NB4 (cell line): ENCODE results near the gene MTMR3.

Source experiments
- DNase-seq: peaks from one replicate; pipeline ENCODE4 v3.0.0; 2010; ENCODE audit warnings: low read depth
- H3K4me3 ChIP-seq: one replicate; pipeline ENCODE4 v1.5.1; 2011; ENCODE audit warnings: mild to moderate bottlenecking, low read depth, low read length, moderate library complexity
- CTCF ChIP-seq: IDR thresholded peaks from one replicate; pipeline ENCODE4 v1.5.1; 2012; ENCODE audit warnings: low read depth, low read length
- MYC ChIP-seq: IDR thresholded peaks from 2 replicates; pipeline ENCODE4 v1.6.1; 2011; ENCODE audit warnings: low read depth, low read length
- POLR2A ChIP-seq: IDR thresholded peaks from 2 replicates; pipeline ENCODE4 v1.6.1; 2011; ENCODE audit warnings: mild to moderate bottlenecking; ENCODE audit not compliant: insufficient read length; ENCODE audit errors: extremely low read depth
- TF ChIP-seq, protein P1 (sequence below): IDR thresholded peaks from 2 replicates; pipeline ENCODE4 v1.6.1; 2011; ENCODE audit warnings: low read depth, low read length

Gene MTMR3

DNA sequence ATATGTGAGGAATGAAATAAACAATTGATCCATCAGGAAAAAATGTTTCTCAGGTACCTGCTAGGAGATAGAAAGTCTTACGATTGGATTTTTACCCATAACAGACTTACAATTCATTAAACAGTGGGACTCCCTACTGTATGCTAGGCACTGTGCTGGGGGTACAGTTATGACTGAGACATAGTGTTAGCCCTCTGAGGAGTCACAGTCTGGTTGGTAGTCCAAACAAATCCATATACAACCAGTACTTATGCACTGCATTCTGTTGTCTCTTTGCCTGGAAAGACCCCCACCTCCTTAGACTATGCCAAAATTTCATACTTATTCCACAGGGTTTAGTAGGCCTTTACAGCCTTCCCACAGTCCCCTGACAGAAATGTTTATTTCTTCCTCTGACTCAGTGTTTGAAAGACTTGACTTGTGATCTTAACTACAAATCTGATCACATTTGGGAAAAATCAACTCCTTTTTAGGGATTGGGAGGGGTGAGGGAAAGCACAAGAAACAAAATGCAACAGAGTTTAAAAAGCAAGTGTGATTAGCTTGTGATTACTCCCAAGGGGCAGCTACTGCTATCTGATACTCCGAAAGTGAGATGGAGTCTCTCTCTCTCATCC is 127.9 kb downstream of the MTMR3 start:
- DNase-seq: no peak
- H3K4me3 ChIP-seq: no peak overlapping the region
- TF ChIP-seq POLR2A: no peak
- no peak for TF ChIP-seq CTCF
- TF ChIP-seq, protein P1, sequence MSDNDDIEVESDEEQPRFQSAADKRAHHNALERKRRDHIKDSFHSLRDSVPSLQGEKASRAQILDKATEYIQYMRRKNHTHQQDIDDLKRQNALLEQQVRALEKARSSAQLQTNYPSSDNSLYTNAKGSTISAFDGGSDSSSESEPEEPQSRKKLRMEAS: no peak
- TF ChIP-seq MYC: no peak

DNA sequence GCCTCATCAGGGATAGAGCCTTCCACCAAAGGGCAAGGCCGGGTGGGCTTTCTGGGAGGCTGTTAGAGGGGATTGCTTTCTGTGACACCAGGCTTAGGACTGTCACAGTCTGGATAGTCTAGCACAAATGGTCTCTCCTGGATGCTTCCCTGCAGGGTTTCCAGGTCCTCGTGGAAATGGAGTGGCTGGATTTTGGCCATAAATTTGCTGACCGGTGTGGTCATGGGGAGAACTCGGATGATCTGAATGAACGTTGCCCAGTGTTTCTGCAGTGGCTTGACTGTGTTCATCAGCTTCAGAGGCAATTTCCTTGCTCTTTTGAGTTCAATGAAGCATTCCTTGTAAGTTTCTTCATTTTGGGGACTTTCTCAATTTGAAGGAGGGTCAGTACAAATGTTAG is 130.2 kb downstream of the MTMR3 start:
- H3K4me3 ChIP-seq: no peak overlapping the region
- no peak for TF ChIP-seq POLR2A
- TF ChIP-seq, protein P1: no peak
- no peak for TF ChIP-seq CTCF
- no peak for TF ChIP-seq MYC
- no peak for DNase-seq

DNA sequence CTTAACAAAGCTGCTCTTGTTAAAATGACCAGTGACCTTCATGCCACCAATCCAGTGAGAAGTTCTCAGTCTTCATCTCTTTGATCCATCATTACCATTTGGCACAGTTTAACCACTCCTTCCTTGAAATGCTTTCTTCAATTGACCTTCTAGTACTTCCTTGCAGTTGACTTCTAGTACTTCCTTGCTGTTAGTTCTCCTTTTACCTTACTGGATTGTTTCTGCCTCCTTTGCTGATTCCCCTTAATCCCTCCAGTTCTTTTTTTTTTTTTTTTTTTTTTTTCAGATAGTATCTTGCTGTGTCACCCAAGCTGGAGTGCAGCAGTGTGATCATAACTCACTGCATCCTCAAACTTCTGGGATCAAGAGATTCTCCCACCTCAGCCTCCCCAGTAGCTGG is 131.3 kb downstream of the MTMR3 start:
- no peak for DNase-seq
- no peak overlapping the region for H3K4me3 ChIP-seq
- TF ChIP-seq POLR2A: no peak
- TF ChIP-seq, protein P1: no peak
- no peak for TF ChIP-seq CTCF
- no peak for TF ChIP-seq MYC

DNA sequence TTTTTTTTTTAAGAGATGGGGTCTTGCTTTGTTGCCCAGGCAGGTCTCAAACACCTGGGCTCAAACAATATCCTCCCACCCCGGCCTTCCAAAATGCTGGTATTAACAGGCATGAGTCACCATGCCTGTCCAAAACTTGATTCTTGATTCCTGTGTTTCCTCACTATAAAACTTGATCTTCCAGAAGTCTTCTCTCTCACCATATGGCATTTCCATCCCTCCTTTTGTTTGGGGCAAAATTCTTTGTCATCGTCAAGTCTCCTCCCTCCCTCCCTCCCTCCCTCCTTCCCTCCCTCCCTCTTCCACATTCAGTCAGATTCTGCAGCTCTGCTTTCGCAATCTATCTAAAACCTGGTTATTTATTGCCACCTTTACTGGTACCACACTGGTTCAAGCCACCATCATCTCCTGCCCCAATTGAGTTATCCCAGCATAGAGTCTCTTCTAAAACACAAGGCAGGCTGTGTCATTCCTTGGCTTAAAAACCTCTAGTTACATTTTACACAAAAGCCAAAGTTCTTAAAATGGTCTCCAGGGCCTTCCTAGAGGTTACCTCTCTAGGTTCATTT is 132.3 kb downstream of the MTMR3 start:
- no peak for DNase-seq
- H3K4me3 ChIP-seq: no peak overlapping the region
- TF ChIP-seq POLR2A (no peak), CTCF (no peak), MYC (no peak)
- TF ChIP-seq, protein P1: no peak

GRCh38 chr22:30015846-30016245 is 132.9 kb downstream of the MTMR3 start:
- H3K4me3 ChIP-seq: no peak overlapping the region
- no peak for DNase-seq
- TF ChIP-seq POLR2A: no peak
- TF ChIP-seq CTCF: no peak
- no peak for TF ChIP-seq MYC
- TF ChIP-seq, protein P1: no peak

- no peak overlapping the region for H3K4me3 ChIP-seq
- no peak for TF ChIP-seq MYC
- TF ChIP-seq CTCF: no peak
- no peak for TF ChIP-seq POLR2A
- TF ChIP-seq, protein P1: no peak
- no peak for DNase-seq
Measured at GRCh38 chr22:30016596-30016995, 133.6 kb downstream of the MTMR3 start.
